ENCODE measurements around the gene COL15A1. TPM values are rescaled to one million over a fixed set of nuclear protein-coding genes. Genes with fewer than 3 reads are reported as not detected.

COL15A1 gene
- total RNA-seq, 1 experiment from 2014 or later = 0.10 TPM

- no peaks in the 10 kb centered on the region for H3K27me3 ChIP-seq (ENCODE audit: control insufficient read depth, insufficient read depth, low read length)
- H3K4me3 ChIP-seq (ENCODE audit: low read depth in 2 of 2, low read length in 2 of 2) = no peak overlapping the region
- DNase-seq (ENCODE audit: low read depth, low spot score) (no peak), ATAC-seq (no peak)
- in situ Hi-C loops (cut with HindIII; ENCODE audit: low pct_unique_long_range_greater_than_20kb, low sequenced_read_pairs) = no loop called here
- H3K27ac ChIP-seq (ENCODE audit: low read length) = no peak overlapping the region
- H3K9me3 ChIP-seq (ENCODE audit: control insufficient read depth, insufficient read depth, low read depth, low read length) = no peaks in the 10 kb centered on the region
- H3K36me3 ChIP-seq (ENCODE audit: control insufficient read depth, insufficient read depth, low read length) = no peaks in the 10 kb centered on the region
- BruUV-seq (replicated peaks) = no TSS peak
- ChIA-PET POLR2A (no interaction called here), CTCF (no interaction called here)
- no peaks in the 10 kb centered on the region for H3K4me1 ChIP-seq (ENCODE audit: control insufficient read depth, insufficient read depth, low read length)
- no peak for TF ChIP-seq TCF7L2 (IDR thresholded peaks at IDR 0.05; ENCODE audit: low read depth, low read length)
- no peak for TF ChIP-seq POLR2AphosphoS5 (IDR thresholded peaks at IDR 0.05; ENCODE audit: low read depth, low read length)
- no peak for TF ChIP-seq SIN3A (IDR thresholded peaks at IDR 0.05; ENCODE audit: borderline replicate concordance, insufficient read depth, low read depth, low read length)
- no peak for TF ChIP-seq CTCF (IDR thresholded peaks at IDR 0.05)
- no peak for TF ChIP-seq REST (IDR thresholded peaks at IDR 0.05; ENCODE audit: insufficient read depth in 1 of 2, low read depth in 2 of 2, low read length in 1 of 2)
- intact Hi-C loops (cut with micrococcal nuclease; ENCODE audit: unreplicated experiment) = no loop called here
These were observed 23.0 kb downstream of the COL15A1 start for GRCh38 chr9:98966676-98967075.

DNA sequence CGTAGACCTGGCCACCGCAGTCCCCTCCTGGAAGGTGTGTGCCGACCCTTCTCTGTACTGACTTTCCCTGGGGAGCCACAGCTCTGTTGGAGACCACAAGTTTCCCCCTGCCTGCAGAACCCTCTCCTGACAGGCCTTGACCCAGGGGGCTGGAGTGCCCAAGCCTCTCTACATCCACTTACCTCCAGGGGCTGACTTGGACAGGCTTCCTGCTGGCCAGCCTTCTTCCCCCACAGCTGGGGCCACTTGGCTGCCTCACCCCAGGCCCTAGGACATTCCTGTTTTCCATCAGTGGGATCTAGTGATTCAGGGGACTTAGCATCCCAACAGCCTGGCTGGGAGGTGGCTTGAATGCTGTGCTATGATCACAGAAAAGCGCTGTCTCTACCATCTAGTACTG is 23.6 kb downstream of the COL15A1 start:
- H3K4me1 ChIP-seq (ENCODE audit: control insufficient read depth, insufficient read depth, low read length) = no peaks in the 10 kb centered on the region
- H3K27ac ChIP-seq (ENCODE audit: low read length) = no peak overlapping the region
- intact Hi-C loops (cut with micrococcal nuclease; ENCODE audit: unreplicated experiment) = no loop called here
- TF ChIP-seq TCF7L2 (IDR thresholded peaks at IDR 0.05; ENCODE audit: low read depth, low read length) (no peak), POLR2AphosphoS5 (IDR thresholded peaks at IDR 0.05; ENCODE audit: low read depth, low read length) (no peak), REST (IDR thresholded peaks at IDR 0.05; ENCODE audit: insufficient read depth in 1 of 2, low read depth in 2 of 2, low read length in 1 of 2) (no peak), SIN3A (IDR thresholded peaks at IDR 0.05; ENCODE audit: borderline replicate concordance, insufficient read depth, low read depth, low read length) (no peak), CTCF (IDR thresholded peaks at IDR 0.05) (no peak)
- H3K4me3 ChIP-seq (ENCODE audit: low read depth in 2 of 2, low read length in 2 of 2) = no peak overlapping the region
- in situ Hi-C loops (cut with HindIII; ENCODE audit: low pct_unique_long_range_greater_than_20kb, low sequenced_read_pairs) = no loop called here
- DNase-seq (ENCODE audit: low read depth, low spot score) (no peak), ATAC-seq (no peak)
- H3K36me3 ChIP-seq (ENCODE audit: control insufficient read depth, insufficient read depth, low read length) = no peaks in the 10 kb centered on the region
- POLR2A ChIA-PET = no interaction called here
- no peaks in the 10 kb centered on the region for H3K9me3 ChIP-seq (ENCODE audit: control insufficient read depth, insufficient read depth, low read depth, low read length)
- BruUV-seq (replicated peaks) = no TSS peak
- no peaks in the 10 kb centered on the region for H3K27me3 ChIP-seq (ENCODE audit: control insufficient read depth, insufficient read depth, low read length)
- CTCF ChIA-PET = no interaction called here

Data from Panc1 (cell line).